ENCODE data around the gene HOXD4. TPM values are rescaled to one million over a fixed set of nuclear protein-coding genes. Genes with fewer than 3 reads are reported as not detected.

Gene HOXD4
- total and polyA plus RNA-seq, 10 of the 15 experiments (the other 5 are each of a cell fraction or from before 2014, with no cell fraction given): 0.07 TPM; not detected in 9

- H4K20me1 ChIP-seq (ENCODE audit: control insufficient read depth, insufficient read depth): no peaks in the 10 kb centered on the region
- no peak overlapping the region for H2AFZ ChIP-seq (ENCODE audit: control insufficient read depth, low read depth, low read length)
- no peak overlapping the region for H3K27ac ChIP-seq (ENCODE audit: control insufficient read depth, insufficient read depth)
- BruUV-seq (replicated peaks): no TSS peak
- H3K4me1 ChIP-seq (ENCODE audit: control insufficient read depth, insufficient read depth, low read length): no peaks in the 10 kb centered on the region
- peaks cover 10 to 30% of the 10 kb centered on the region in 2 experiments for H3K27me3 ChIP-seq (replicated peaks in 1 of 2; ENCODE audit: control insufficient read depth in 2 of 2, insufficient read depth in 2 of 2, low read length in 1 of 2)
- peaks cover 1% of the 10 kb centered on the region; the same call in 2 of the 3 replicates for H3K9me3 ChIP-seq (replicated peaks; ENCODE audit: control insufficient read depth, insufficient read depth, low read length)
- ChIA-PET RAD21 (ENCODE audit: unreplicated experiment) (interaction anchor here (1.5 to 2.4 kb wide), 3 partner anchors 423 to 1017 kb away, joined by 4 to 8 read pairs (median 7); no protein-coding TSS in a partner anchor), SMC1A (ENCODE audit: uncharacterized antibody, unreplicated experiment) (interaction anchor here (0.7 to 3.2 kb wide), 12 partner anchors 9 to 1029 kb away, joined by 3 to 13 read pairs (median 4); no protein-coding TSS in a partner anchor), POLR2A (no interaction called here), CTCF (interaction anchor here (0.7 to 3.4 kb wide), 12 partner anchors 8 to 1018 kb away, joined by 3 to 36 read pairs (median 7); no protein-coding TSS in a partner anchor)
- H3K9ac ChIP-seq (ENCODE audit: control insufficient read depth, insufficient read depth, low read length): no peak overlapping the region
- FAIRE-seq (no peak), ATAC-seq (no peak), DNase-seq (ENCODE audit: low read depth, low spot score) (no peak)
- WGBS (ENCODE audit: insufficient coverage, insufficient replicate concordance, low lambda C conversion rate, missing lambda C conversion rate): 10% methylated on average over 4 of the region's 4 CpGs
- in situ Hi-C loops (cut with MboI) (loop anchor here (25.0 kb wide), 1 partner anchor 1205 kb away; no protein-coding TSS in a partner anchor), intact Hi-C loops (cut with micrococcal nuclease; ENCODE audit: unreplicated experiment) (no loop called here)
- H3K4me2 ChIP-seq (ENCODE audit: control insufficient read depth, insufficient read depth): no peak overlapping the region
- no peak overlapping the region for H3K4me3 ChIP-seq
- no peaks in the 10 kb centered on the region for H3K36me3 ChIP-seq (ENCODE audit: control insufficient read depth in 2 of 2, insufficient read depth in 2 of 2, low read length in 1 of 2)
- TF ChIP-seq CBX5 (IDR thresholded peaks at IDR 0.05; ENCODE audit: low read depth): no peak
- no peak for TF ChIP-seq MEF2A (IDR thresholded peaks at IDR 0.05; ENCODE audit: insufficient read depth, low read depth, low read length)
- TF ChIP-seq, protein P1, sequence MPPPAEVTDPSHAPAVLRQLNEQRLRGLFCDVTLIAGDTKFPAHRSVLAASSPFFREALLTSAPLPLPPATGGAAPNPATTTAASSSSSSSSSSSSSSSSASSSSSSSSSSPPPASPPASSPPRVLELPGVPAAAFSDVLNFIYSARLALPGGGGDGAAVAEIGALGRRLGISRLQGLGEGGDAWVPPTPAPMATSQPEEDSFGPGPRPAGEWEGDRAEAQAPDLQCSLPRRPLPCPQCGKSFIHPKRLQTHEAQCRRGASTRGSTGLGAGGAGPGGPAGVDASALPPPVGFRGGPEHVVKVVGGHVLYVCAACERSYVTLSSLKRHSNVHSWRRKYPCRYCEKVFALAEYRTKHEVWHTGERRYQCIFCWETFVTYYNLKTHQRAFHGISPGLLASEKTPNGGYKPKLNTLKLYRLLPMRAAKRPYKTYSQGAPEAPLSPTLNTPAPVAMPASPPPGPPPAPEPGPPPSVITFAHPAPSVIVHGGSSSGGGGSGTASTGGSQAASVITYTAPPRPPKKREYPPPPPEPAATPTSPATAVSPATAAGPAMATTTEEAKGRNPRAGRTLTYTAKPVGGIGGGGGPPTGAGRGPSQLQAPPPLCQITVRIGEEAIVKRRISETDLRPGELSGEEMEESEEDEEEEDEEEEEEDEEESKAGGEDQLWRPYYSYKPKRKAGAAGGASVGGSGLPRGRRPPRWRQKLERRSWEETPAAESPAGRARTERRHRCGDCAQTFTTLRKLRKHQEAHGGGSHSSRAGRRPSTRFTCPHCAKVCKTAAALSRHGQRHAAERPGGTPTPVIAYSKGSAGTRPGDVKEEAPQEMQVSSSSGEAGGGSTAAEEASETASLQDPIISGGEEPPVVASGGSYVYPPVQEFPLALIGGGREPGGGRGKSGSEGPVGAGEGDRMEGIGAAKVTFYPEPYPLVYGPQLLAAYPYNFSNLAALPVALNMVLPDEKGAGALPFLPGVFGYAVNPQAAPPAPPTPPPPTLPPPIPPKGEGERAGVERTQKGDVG (CRISPR knock-in tag; IDR thresholded peaks at IDR 0.05): no peak
- TF ChIP-seq TCF3 (IDR thresholded peaks at IDR 0.05; ENCODE audit: borderline replicate concordance, insufficient read depth, low read depth, low read length): no peak
- TF ChIP-seq ZNF384 (IDR thresholded peaks at IDR 0.05; ENCODE audit: borderline replicate concordance, low read depth, low read length): no peak
- no peak for TF ChIP-seq SIX5 (IDR thresholded peaks at IDR 0.05; ENCODE audit: low read depth, low read length, severe bottlenecking)
- TF ChIP-seq RAD21 (IDR thresholded peaks at IDR 0.05; ENCODE audit: insufficient read depth, low read depth, low read length): no peak
- TF ChIP-seq SMC3 (IDR thresholded peaks at IDR 0.05; ENCODE audit: borderline replicate concordance, low read length): no peak
- TF ChIP-seq, protein P2, sequence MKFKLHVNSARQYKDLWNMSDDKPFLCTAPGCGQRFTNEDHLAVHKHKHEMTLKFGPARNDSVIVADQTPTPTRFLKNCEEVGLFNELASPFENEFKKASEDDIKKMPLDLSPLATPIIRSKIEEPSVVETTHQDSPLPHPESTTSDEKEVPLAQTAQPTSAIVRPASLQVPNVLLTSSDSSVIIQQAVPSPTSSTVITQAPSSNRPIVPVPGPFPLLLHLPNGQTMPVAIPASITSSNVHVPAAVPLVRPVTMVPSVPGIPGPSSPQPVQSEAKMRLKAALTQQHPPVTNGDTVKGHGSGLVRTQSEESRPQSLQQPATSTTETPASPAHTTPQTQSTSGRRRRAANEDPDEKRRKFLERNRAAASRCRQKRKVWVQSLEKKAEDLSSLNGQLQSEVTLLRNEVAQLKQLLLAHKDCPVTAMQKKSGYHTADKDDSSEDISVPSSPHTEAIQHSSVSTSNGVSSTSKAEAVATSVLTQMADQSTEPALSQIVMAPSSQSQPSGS (IDR thresholded peaks at IDR 0.05; ENCODE audit: low read length): no peak
- no peak for TF ChIP-seq IRF4 (IDR thresholded peaks at IDR 0.05; ENCODE audit: low read depth, low read length)
- no peaks in the 10 kb centered on the region for H3K79me2 ChIP-seq (ENCODE audit: control insufficient read depth, insufficient read depth, low read length)
Measured at GRCh38 chr2:176131848-176132158, 19.5 kb upstream of the HOXD4 start.
